Measurements from ENCODE around the gene IRF2BP1. TPM values are rescaled to one million over a fixed set of nuclear protein-coding genes. Genes with fewer than 3 reads are reported as not detected.

The IRF2BP1 gene
- total RNA-seq, result 10 to 100 TPM; 14.6 to 22.4 (median 20.0) TPM

- Histone ChIP-seq H3K9me3 (no peaks in the 10 kb centered on the region), H3K4me1 (peaks cover 27 to 58% (median 35%) of the 10 kb centered on the region in 3 donors), H3K36me3 (peaks cover 0 to 21% (median 0%) of the 10 kb centered on the region in 3 donors), H3K27me3 (no peaks in the 10 kb centered on the region), H3K27ac (peak within 1 kb of the TSS; percentile 89 to 96 (median 96)), H3K4me3 (peak within 1 kb of the TSS; percentile 62 to 79 (median 71))
- intact Hi-C loops (cut with DNase I), result no loop called here
- peak; percentile 77 for DNase-seq
- TF ChIP-seq CTCF (IDR thresholded peaks at IDR 0.05) (peak in 2 of 6 experiments; percentile 7 to 46), POLR2A (IDR thresholded peaks at IDR 0.05) (peak in 3 of 4 donors; percentile 50 to 88 (median 74))
- 0% methylated on average over 3 to 8 of the region's 107 CpGs for WGBS, 2 donors
Observed at GRCh38 chr19:45885556-45886426, at the start of gene IRF2BP1. IRF2BP1 (minus strand) TSS chr19:45886141; CDS start chr19:45885774, 367 bp downstream.

- WGBS, 2 donors, result 50% methylated on average over 5 of the region's 19 CpGs; no CpG with 5 or more reads in 1 of the 2 donors
- no peak for TF ChIP-seq CTCF (IDR thresholded peaks at IDR 0.05)
- no peak for TF ChIP-seq POLR2A (IDR thresholded peaks at IDR 0.05)
Observed at GRCh38 chr19:45935267-45935666, 49.3 kb upstream of the IRF2BP1 start.

GRCh38 chr19:45934551-45935230, 48.8 kb upstream of the IRF2BP1 start:
- Histone ChIP-seq H3K4me1 (no peaks in the 10 kb centered on the region), H3K9me3 (no peaks in the 10 kb centered on the region), H3K4me3 (no peak overlapping the region), H3K27me3 (peaks cover 0 to 89% (median 0%) of the 10 kb centered on the region in 4 donors), H3K27ac (no peak overlapping the region), H3K36me3 (no peaks in the 10 kb centered on the region)
- 25 to 41% methylated on average over 8 to 19 of the region's 19 CpGs for WGBS, 2 donors
- intact Hi-C loops (cut with DNase I), result no loop called here
- TF ChIP-seq CTCF (IDR thresholded peaks at IDR 0.05) (no peak), POLR2A (IDR thresholded peaks at IDR 0.05) (no peak)
- no peak for DNase-seq

More at GRCh38 chr19:45935267-45935666, 49.3 kb upstream of the IRF2BP1 start:
- H3K4me3 ChIP-seq, result no peak overlapping the region
- H3K36me3 ChIP-seq, result no peaks in the 10 kb centered on the region
- no peaks in the 10 kb centered on the region for H3K9me3 ChIP-seq
- DNase-seq, result no peak
- H3K27ac ChIP-seq, result no peak overlapping the region
- H3K27me3 ChIP-seq, result peaks cover 0 to 95% (median 0%) of the 10 kb centered on the region in 4 donors
- intact Hi-C loops (cut with DNase I), result no loop called here
- peaks cover 0 to 2% (median 0%) of the 10 kb centered on the region in 3 donors for H3K4me1 ChIP-seq

- TF ChIP-seq POLR2A (IDR thresholded peaks at IDR 0.05) (no peak), CTCF (IDR thresholded peaks at IDR 0.05) (no peak)
- no peak overlapping the region for H3K4me3 ChIP-seq
- no peak for DNase-seq
- H3K36me3 ChIP-seq, result no peaks in the 10 kb centered on the region
- H3K9me3 ChIP-seq, result no peaks in the 10 kb centered on the region
- WGBS, 2 donors, result 57 to 65% methylated on average over 9 of the region's 9 CpGs
- no peak overlapping the region for H3K27ac ChIP-seq
- H3K4me1 ChIP-seq, result no peaks in the 10 kb centered on the region
- H3K27me3 ChIP-seq, result peaks cover 0 to 81% (median 0%) of the 10 kb centered on the region in 4 donors
- intact Hi-C loops (cut with DNase I), result no loop called here
Observed at GRCh38 chr19:45933759-45934158, 47.8 kb upstream of the IRF2BP1 start.

- H3K36me3 ChIP-seq, result no peaks in the 10 kb centered on the region
- intact Hi-C loops (cut with DNase I), result no loop called here
Observed at GRCh38 chr19:45931055-45931454, 45.1 kb upstream of the IRF2BP1 start.

More at GRCh38 chr19:45931055-45931454, 45.1 kb upstream of the IRF2BP1 start:
- no peak for DNase-seq
- no peak for TF ChIP-seq POLR2A (IDR thresholded peaks at IDR 0.05)
- TF ChIP-seq CTCF (IDR thresholded peaks at IDR 0.05), result no peak
- peaks cover 0 to 54% (median 0%) of the 10 kb centered on the region in 4 donors for H3K27me3 ChIP-seq
- no peak overlapping the region for H3K27ac ChIP-seq
- H3K4me1 ChIP-seq, result peaks cover 0 to 11% (median 0%) of the 10 kb centered on the region in 3 donors
- H3K9me3 ChIP-seq, result no peaks in the 10 kb centered on the region
- 49 to 70% methylated on average over 3 of the region's 3 CpGs for WGBS, 2 donors
- no peak overlapping the region for H3K4me3 ChIP-seq
